Right kidney (tissue), 1 donor: ENCODE results near the gene KRAS.
A peak's percentile ranks its signal among the peaks of the same experiment; 100 is the strongest.

ENCODE experiments used
- DNase-seq: peaks from one replicate; pipeline ENCODE4 v3.0.0-alpha.2; 2016

The KRAS gene

DNA sequence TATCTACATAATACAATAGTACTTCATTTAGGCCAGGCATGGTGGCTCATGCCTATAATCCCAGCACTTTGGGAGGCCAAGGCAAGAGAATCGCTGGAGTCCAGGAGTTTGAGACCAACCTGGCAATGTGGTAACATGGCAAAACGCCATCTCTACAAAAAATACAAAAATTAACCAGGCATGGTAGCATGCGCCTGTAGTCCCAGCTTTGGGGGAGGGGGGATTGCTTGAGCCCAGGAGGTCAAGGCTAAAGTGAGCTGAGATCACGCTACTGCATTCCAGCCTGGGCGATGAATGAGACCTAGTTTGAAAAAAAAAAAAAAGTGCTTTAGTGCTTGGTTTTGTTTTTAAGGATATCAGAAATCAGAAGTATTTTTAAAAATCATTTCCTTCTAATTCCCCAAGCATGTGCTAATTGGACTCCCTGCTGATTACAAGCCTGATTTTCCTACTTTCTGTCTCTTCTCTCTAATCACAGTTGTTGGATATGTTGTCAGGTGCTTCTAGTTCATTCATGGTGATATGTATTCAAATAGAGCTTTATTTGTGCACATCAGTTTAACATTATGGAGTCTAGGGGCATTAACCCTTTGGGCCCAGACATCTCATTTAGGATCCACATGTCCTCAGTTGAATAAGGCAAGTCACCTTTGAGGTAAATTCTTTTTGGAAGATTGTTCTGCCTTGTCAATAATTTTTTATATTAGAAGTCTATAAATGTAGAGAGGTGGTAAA is 7.0 kb upstream of the KRAS start:
- DNase-seq: no peak

DNA sequence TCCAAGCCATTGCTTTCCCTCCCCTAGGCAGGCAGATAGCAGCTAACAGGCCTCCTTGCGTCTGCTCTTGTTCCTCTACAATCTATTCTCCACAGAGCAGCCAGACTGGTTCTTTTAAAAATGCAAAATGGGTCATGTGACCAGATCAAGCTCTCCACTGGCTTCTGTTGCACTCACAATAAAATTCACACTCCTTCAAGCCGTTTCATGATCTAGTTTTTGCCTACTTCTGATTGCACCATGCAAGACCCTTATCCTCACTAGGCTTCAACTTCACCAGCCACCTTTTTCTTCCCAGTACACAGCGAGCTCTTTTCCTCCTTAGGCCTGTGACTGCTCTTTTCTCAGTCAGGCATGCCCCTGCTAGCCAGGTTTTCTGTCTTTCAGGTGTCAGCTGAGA is 6.1 kb upstream of the KRAS start:
- no peak for DNase-seq

DNA sequence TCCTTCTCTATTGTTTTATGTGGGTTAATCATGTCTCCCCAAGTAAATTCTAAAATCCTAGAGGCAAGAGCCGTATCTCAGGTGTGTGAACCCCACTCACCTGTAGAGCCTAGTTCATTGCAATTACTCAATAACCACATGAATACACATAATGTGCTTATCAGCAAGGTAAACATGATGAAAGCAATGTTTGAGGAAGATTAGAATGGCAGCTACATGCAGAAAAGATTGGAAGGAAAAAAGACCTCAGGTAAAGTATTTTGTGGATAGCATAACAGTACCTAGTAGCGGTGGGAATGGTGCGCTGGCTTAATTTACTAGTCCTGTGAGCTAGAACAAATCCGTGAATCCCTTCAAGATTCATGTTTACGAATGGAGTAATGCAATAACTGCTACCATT is 5.3 kb upstream of the KRAS start:
- DNase-seq: no peak

DNA sequence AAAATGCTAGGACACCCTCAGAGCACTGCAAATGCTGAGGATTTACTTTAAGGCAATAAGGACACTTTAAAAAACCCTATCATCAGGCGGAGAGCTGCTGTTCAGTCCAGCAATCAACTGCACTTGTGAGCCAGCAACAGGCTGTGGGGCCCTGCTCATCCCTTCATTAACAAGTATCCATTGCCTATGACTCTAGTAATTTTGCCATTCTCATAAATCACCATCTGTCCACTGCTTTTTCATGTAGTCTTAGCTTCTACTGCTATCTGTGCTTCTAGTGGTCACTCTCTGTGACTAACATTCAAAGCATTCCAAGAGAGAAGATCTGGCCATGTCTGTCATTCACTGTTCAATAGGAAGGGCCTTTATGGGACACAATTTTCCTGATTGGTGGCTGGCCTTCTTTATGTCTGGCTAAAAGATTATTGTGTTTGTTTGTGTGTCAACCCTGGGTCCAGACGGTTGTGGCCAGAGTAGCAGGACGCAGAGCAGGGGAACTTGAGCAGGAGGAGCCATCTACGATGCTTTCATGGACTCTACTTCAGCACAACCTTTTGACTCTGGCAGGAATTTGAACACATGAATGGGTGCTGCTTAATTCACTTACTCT is 3.6 kb upstream of the KRAS start:
- no peak for DNase-seq

DNA sequence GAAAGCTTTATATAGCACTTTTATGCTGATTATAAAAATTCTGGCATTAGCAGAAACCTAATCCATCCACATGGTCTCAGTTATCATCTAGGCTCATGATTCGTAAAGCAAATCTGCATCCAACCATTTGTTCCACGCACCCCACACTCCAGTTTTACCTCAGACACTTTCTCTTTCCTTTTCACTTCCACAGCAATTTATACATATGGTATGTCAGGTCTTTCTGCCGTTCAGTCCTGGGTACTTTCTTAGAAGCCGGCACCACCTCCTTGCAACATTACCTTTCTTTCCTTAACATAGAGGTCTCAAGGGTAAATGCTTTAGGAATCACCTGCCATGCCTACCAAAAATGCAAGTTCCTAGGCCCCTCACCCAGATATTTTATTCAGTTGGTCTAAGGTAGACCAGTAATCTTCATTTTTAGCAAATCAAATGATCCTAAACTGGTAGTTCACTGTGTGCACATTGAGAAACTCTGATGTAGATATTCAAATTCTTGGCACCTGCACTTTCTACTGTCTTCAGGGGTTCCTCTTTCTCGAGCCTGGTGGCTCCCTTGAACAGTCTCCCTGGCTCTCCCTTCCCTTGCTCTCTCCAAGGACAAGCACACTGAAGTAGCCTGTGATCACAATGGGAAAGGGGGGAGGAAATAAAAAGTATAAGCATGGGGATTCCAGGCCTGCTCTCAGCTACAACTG is 2.8 kb upstream of the KRAS start:
- DNase-seq: no peak

DNA sequence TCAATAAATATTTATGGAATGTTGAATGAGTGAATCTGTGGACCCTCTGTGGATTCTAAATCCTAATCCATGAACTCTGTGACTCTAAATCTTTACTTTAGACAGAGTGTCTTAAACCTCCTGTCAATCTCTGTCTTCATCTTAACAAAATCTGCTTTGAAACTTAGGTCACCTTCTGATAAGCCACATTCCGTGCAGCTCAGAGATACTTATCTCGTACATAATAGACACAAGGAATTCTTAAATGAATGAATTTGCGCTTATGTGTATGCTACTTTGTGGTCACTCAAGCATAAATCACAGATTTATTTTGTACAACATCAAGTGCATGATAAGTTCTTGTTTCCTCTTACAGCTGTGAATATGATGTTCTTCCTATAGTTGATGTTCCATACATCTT is 2.2 kb upstream of the KRAS start:
- no peak for DNase-seq

DNA sequence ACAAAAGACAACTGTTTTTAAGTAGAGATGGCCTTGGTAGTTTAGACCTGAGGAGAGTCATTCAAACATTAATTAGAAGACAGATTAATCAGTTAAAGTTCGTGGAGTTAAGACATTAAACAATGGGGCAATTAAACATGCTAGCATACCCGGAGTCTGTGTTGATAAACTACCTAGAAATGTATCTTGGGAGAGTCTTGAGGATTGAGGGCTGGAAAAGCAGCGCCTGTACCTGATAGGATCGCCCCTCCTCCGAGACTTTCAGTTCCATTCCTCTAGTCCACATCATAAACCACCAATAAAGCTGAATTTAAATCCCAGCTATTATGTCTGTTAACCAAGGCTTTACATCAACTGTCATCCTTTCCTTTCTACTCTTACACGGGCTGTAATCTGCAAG is 1.0 kb upstream of the KRAS start:
- DNase-seq: no peak

DNA sequence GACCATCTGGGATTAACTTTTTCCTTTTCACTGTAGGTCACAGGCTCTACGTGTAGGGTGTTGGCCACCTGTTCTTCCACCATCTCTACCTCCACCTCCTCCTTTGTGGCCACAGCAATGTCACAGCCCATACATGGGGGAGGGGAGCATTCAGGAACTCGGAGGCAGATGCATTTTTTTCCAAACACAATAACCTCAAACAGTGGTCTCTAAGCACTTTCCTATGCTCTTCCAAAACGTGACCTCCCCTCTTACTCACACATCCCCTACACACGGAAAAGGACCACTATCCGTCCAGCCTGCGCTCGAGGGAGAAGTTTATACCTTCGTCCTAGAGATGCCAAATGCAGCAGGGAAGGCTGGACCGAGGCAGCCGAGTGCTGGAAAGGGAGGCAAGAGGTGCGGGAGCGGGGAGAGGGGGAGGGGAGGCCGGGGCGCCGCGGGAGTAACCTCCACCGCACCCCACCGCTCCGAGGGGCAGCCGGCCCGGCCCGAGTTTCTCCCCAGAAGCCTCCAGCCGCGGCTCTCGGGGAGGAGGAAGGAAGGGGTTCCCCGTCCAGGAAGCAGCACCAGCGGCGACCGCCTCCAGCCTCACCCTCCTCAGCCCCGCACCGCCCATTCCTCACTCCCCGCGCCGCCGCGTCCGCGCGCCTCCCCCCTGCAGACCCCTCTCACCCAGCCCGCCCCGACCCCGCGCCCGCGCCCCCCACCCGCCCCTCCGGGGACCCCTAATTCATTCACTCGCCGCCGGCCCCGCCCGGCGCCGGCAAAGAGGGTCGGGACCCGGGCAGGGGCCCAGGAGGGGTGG is 594 bp downstream of the KRAS start:
- peak; percentile 75 for DNase-seq

DNA sequence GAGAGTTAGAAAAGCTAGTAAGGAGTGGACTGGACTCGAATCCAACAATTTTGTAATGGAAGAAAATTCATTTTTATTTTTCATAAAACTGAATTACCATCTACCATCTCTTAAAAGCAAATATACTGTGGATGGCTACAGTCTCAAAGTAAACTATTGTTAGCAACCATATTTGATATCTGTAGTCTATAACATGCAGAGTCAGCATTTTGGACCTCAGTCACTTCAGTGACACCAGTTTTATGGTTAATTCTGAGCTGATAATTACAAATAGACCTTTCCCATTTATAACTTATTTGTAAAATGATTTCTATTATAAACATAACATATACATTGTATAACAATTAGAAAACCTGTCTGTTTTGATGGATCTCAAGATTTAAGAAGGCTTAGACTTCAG is 2.0 kb downstream of the KRAS start:
- no peak for DNase-seq

DNA sequence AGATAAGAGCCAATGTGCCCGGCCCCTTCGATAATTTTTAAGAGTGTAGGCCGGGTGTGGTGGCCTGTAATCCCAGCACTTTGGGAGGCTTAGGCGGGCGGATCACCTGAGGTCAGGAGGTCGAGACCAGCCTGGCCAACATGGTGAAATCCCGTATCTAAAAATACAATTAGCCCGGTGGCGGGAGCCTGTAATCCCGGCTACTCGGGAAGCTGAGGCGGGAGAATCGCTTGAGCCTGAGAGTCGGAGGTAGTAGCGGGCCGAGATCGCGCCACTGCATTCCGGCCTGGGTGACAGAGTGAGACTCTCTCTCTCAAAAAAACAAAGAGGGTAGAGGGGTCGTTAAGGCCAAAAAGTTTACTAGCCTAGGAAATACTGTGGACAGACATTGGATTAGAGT is 2.6 kb downstream of the KRAS start:
- no peak for DNase-seq

DNA sequence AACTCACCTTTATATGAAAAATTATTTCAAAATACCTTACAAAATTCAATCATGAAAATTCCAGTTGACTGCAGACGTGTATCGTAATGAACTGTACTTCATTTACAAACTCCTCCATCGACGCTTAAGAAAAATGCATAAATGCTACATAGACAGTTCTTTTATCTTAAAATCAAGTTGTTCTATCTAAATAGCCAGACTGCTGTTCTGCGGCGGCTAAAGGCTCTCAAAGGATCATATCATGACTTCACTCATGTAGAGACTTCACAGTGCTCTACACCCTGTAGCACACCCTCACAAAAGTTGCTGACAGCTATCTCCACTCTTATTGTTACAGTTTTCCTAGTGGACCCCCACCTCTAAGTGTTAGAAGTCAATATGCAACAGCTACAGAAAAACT is 5.2 kb downstream of the KRAS start:
- no peak for DNase-seq

DNA sequence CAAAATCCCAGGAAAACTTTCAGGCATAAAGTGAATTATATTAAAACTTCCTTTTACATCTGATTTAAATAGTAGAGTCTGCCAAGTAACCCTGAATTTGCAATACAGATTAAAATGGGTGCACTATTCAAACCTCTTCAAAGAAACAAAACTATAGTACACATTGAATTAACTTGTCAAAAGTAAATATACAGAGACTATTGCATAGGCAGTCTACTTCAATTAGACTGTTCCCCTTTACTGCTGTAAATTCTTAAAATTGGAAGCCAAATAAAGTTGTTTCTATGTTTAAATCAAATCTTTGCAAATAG is 7.1 kb downstream of the KRAS start:
- DNase-seq: no peak

DNA sequence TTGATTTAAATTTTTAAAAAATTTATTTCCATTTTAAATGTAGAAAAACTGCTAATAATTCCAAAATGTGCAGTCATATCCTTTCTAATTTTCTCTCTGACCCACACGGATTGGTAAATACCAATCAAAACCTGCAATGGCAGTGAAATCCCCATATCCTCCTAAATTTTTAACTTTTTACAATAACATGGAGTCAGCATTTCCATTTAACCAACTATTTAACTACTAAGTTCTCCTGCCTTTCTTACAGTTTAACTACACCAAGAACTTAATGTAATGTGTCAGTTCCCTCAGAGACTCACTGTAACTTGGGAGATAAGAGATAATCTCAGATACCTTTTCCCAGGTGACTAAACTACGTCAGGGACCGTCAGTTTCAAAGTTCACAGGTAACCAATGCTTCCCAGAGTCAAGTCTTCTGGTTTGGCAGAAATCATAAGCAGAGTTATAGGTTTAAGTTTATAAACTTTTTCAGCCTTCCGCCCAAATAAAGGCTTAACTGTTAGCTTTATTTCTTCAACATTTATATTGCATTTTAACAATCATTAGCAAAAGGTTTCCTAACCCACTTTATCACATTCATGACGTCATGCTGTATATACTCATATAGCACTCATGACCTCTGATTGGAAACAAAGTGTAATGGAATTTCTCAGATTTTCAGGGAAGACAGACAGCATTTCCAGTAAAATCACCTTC is 7.6 kb downstream of the KRAS start:
- DNase-seq: no peak

DNA sequence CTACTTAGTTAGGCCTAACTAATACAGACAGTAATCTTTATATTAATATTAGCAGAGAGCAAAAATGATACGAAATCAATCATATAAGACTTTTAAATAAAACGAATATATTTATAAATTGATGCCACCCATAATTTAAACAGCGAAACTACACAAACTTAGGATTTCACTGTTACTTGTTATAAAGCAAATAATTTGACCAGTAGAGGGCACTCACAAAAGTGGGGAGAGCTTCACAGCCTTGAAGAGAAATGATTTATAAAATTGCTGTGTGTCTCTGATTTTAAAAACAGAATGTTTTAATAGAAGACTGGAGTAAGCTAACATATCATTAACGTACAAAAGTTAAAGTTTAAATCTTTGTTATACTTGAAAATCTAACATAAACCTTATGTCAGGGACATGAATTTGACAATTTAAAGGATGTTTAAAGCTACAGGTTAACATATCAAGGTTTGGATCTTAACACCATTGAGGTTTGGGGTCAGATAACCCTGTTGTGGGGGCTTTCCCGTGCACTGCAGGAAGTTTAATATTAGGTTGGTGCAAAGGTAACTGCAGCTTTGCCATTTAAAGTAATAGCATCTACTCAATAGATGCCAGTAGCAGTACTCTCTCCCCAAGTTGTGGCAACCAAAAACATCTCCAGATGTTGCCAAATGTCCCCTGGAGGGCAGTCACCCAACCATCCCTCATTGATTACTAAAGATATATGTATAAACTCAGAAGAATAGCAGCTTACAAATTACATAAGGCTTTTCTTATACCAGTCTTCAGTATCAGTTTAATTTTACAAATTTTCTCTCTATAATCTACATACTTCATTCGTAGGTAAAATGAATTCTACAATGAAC is 9.3 kb downstream of the KRAS start:
- DNase-seq: no peak

DNA sequence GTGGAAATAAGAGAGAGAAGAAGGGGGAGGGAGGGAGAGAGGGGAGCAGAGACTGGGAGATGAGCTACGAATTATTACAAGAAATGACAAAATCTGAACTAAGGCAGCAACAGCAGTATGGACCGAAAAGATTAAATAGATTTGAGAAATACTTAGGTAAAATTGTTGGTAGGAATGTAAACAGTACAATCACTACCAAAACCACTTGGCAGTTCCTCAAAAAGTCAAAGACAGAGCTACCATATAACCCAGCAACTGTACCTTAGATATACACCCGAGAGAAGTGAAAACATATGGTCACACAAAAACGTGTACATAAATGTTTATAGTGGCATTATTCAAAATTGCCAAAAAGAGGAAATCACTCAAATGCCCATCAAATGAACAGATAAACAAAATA is 14.1 kb downstream of the KRAS start:
- no peak for DNase-seq

DNA sequence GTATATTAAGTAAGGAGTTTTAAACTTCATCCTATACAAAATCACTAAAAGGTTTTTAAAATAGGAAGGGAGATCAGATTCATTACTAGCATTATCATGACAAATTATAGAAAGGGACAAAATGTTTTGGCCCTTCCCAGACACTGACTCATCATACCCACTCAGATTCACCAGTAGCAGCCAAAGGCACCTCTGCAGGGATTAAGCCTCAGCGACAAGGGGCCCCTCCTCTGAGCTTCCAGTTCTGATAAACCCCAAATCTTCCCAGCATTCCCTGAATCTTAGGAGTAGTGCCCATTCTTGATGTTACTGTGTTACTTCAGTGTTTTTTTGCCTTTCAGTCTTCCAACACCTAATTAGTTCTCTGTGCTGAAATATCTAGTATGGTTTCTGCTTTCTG is 14.5 kb downstream of the KRAS start:
- DNase-seq: no peak

DNA sequence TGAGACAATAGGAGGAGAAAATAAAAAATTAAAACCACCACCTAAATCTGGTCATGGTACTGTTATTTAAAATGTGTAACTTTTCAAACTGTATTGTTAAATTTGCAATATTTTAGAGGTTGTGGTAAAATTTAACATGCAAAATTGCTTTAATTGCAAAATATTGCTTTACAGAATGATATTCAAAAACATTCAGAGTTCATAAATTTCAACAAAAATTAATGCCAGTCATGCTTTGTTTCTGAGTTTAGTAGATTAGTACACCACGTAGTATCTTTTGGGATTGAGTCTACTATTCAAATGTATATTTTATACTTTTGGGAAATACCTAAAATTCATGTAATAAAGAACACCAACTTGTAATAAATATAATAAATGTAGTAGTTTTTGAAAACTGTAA is 37.4 kb downstream of the KRAS start:
- no peak for DNase-seq

DNA sequence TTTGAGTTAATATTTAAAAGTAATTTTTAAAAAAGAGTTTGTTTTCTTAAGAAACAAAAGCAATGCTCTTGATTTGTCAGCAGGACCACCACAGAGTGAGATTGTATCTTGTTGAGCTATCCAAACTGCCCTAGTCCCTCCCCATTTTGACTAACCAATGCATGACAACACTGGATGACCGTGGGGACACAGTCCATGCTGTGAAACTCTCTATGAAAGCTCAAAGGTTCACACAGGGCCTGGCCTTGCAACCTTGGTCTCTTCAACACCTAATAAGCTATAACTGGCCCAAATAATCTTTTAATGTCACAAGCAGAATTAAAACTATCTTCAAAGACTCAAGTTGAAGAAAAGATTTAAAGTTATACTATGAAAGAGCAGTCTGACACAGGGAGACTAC is 42.2 kb downstream of the KRAS start:
- no peak for DNase-seq

DNA sequence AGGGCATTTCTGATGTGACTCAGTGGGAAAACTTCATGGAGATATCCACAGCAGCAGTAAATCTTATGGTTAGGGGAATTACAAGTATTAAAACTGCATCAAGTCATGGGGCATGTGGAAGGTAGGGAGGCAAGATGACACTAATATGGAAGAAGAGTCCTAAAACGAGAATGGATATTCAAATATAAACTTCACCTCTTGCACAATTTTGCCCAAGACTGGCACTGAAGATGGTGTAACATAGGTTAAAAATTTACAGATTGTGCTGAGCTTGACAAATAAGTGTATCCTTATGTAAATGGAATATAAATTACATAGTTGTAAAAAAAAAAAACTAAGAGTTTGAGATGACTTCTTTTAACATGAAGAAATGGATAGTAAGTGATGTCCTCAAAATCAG is 42.9 kb downstream of the KRAS start:
- DNase-seq: no peak

DNA sequence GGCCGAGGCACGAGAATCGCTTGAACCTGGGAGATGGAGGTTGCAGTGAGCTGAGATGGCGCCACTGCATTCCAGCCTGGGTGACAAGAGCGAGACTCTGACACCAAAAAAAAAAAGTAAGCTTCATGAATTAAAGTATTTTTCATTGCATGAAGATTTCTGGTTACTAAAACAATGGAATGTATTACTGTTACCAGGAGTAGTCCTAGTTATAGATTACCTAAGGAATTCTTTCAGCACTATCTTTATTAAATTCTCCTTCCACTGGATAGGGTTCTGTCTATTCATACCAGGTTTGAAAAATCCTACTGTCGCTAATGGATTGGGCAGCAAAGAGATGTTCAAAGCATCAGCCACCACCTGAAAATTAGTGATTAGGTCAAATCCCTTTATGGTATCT is 43.3 kb downstream of the KRAS start:
- no peak for DNase-seq

DNA sequence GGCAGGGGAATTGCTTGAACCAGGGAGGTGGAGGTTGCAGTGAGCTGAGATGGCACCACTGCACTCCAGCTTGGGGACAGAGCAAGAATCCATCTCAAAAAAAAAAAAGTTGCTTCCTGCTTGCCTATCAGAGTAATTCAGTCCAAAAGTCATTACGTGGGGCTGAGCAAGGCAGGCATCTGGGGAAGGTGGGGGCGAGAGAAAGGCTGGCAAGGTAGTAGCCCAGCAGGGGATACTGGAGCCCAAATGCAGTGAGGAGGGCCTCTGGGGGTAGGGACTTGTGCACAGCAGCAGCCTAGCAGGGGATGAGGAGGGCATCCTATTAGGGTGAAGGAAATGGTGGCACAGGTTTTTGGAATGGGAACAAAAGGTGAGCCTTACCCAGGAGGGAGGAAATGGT is 48.6 kb downstream of the KRAS start:
- no peak for DNase-seq

DNA sequence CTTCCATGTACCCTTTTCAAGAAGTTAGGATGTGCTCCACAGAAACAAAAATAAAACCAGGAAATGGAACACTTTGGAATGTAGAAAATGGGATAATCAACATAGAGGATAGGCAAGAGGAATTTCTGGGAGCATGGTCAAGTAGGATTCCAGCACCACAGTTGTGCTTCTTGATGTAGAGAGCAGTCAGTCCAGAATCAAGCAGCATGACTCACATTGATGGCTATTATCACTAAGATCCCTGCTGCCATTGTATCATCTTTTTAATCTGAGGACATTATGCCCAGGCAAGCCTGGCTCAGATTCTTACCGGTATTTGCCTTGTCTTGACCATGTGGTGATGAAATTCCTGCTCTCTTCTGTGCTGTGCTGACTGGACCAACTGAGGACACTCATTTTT is 50.0 kb downstream of the KRAS start:
- DNase-seq: no peak
